ENCODE data around the gene FGFR1OP2.
"Not testable (repeated sequence)": the region's sequence is repeated elsewhere in the genome, so short reads cannot be mapped to it uniquely, and the experiment has no call there.

The FGFR1OP2 gene

DNA sequence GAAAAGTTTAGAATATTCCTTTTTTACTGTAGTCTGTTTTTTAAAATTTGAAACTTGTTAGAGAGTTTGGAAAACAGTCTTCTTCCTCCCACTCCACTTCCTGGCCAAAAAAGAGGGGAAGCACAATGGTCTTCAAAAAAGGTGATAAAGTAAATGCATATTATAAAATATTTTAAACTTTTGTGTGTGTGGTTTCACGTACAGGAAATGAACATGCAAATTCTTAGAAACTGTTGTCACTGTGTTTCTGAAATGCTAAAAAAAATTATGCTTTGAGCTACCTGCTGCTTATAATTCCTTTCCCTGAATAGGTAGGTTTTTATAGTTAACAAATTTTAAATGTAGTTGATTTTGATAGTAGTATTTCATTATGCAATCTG is 2.9 kb downstream of the FGFR1OP2 start:
- DNase-seq = peak in 1 of 5 experiments; percentile 56

DNA sequence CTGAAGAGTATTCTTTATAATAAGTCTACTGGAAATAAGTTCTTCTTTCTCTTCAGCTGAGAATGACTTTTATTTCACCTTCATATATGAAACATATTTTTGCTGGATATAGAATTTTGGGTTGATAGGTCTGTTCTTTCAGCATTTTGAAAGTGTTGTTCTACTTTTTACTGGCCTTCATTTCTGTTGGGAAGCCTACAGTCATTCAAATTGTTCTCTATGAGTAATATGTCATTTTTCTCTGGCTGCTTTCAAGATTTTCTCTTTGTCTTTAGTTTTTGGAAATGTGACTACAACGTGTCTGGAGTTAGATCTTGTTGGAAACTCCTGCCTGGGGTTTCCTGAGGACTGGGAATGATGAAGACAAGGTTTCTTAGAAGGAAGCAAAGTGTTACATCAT is 10.0 kb downstream of the FGFR1OP2 start:
- DNase-seq = no peak

GRCh38 chr12:26953447-26953846 is 15.2 kb downstream of the FGFR1OP2 start:
- no peak for DNase-seq

DNA sequence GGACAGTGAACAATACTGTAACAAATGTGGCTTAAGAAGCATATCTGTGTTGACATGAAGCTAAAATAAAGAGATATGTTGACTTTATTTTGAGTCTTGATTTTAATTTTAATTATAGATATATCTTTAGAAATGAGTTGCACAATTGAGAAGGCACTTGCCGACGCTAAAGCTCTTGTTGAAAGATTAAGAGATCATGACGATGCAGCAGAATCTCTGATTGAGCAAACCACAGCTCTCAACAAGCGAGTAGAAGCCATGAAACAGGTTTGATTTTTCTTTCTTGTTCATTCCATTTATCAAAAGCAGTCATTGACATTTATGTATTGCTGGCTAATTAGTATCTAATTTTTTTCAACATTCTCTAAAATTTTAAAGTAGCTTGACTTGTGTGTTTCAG is 15.8 kb downstream of the FGFR1OP2 start:
- peak in 1 of 5 experiments; percentile 29 for DNase-seq

- DNase-seq = not testable (repeated sequence)
Observed at GRCh38 chr12:26961391-26961790, 23.1 kb downstream of the FGFR1OP2 start.

- no peak for DNase-seq
Observed at GRCh38 chr12:26961803-26962202, 23.5 kb downstream of the FGFR1OP2 start.

DNA sequence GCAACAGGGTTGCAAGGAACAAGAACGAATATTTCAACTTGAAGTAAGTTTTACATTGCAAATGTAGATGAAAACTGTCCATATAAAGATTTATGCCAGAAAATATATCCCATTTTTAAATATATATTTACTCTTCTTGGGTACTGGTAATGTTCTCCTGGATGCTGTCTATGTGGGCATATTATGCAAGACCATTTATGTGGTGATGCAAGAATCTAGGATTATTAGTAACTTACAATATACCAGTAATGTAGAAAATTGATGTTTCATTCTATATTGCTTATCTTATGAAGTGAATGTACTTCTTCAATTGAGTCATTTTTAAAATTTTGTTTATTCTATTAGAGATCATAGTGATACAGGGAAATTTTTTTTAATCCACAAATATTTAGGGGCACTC is 25.1 kb downstream of the FGFR1OP2 start:
- DNase-seq = no peak

DNA sequence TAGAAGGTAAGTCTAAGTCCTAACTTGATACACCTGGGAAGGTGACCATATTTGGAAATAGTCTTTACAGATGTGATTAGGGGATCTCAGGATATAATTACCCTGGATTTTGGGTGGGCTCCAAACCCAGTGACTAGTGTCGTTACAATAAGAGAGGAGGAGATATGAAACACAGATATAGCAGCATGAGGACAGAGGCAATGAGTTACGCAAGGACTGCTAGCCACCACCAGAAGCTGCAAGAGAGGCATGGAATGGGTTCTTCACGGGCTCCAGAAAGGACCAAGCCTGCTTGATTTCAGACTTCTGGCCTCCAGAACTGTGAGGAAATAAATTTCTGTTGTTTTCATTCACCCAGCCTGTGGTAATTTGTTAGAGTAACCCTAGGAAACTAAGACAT is 28.6 kb downstream of the FGFR1OP2 start:
- no peak for DNase-seq

DNA sequence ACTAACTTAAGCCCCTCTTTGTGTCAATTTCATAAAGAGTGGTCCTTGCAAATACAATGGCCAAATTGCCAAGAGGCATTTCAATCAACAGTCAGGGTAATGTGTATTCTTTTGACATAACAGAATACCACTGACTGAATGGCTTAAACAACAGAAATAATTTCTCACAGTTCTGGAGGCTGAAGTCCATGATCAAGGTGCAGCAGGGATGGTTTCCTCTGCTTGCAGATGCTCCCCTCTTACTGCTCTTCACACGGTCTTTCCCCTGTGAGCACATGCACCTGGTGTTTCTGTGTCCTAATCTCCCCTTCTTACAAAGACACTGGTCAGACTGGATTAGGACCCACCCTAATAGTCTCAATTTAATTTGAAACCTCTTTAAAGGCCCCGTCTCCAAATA is 31.9 kb downstream of the FGFR1OP2 start:
- DNase-seq = no peak

DNA sequence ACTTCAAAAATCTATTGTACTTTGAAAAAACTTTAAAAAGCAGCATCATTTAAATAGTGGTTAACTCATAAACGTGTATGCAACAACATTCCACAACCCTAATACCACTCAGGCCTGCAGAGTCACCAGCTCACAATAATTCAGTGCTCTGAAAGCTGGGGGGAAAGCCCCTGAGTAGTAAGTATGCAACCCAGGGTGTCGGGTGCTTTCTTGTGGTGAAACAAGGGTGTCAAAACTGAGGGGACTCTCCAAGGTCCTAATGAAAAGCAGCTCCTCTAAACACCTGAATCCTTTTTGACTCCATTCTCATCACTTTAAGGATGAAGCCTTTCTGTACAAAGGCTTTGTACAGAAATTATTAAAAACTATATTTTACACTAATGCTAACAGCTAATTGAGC is 33.7 kb downstream of the FGFR1OP2 start:
- peak in 4 of 5 experiments; percentile 34 to 80 (median 52) for DNase-seq

- no peak for DNase-seq
Observed at GRCh38 chr12:26976687-26977086, 38.4 kb downstream of the FGFR1OP2 start.

- no peak for DNase-seq
Observed at GRCh38 chr12:26978801-26979200, 40.5 kb downstream of the FGFR1OP2 start.

- DNase-seq = no peak
Observed at GRCh38 chr12:26979733-26980132, 41.5 kb downstream of the FGFR1OP2 start.

DNA sequence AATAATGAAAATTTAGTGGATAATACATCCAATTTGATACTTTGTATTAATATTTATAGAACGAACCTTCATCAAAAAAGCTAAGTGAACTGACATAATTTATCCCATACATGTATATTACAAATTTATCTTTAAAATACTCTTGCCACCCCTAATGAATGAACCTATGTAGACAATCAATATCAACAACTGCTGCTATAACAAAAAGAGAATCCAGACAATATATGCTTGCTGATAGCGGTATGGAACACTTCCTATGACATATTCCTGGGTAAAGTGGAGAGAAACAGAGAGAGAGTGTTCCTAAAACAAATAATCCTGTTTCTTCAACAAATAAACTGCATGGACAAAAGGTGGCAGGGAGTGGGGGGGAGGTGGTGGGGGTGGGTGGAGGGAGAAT is 44.6 kb downstream of the FGFR1OP2 start:
- DNase-seq = no peak

DNA sequence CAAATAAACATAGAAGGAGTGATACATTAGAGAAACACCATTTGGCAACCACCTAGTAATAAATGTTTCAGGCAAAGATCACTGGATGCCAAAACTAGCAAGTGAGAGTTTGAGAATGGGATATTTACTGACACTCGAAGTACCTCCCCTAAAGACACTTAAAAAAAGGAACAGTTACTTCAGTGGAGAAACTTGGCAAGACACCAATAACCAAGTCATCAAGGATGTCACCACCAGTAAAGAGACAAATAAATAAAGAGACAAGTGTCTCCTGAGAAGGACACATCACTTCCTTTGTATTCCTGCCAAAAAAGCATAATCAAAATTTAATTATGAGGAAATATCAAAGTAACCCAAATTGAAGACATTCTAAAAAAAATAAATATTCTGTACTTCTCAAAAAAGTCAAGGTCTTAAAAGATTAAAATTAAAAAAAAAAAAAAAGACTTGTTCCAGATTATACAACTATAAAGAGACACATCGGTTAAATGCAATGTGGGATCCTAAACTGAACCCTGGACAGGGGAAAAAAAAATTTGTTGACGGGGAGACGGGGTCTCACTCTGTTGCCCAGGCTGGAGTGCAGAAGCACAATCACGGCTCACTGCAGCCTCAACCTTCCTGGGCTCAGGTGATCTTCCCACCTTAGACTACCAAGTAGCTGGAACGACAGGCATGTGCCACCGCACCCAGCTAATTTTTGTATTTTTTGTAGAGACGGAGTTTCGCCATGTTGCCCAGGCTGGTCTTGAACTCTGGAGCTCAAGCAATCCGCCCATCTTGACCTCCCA is 49.6 kb downstream of the FGFR1OP2 start:
- DNase-seq = no peak

GRCh38 chr12:26988703-26989102 is 50.4 kb downstream of the FGFR1OP2 start:
- no peak for DNase-seq

DNA sequence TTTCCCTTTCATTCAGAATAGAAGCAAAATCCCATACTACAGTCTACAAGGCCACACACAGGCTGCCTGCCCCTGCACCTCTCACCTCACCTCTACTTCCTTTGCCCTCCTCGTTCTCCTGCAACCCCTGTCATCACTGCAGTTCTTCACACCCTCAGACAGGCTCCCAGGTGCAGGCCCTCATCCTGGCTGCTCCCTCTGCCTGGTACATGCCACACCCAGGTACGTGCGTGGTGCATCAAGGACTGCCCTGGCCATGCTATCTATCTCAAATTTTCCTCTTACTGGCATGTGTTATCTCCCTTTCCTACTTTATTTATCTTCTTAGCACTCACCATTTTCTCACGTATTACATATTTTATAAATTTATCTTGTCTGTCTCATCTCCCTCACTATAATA is 51.6 kb downstream of the FGFR1OP2 start:
- no peak for DNase-seq

DNA sequence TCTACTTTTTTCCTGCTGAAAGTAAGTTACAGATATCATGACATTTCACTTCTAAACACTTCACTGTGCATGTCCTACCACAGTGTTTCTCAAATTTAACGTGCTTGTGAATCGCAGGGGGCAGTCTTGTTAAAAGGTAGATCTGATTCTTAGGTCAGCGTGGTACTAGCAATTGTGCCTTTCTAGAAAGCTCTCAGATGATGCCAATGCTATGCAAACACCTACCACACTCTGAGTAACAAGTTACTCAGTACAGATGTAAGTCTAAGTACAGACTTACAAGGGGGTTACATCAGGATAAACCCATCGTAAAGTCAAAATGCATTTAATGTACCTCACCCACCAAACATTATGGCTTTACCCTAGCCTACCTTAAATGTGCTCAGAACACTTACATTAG is 53.6 kb downstream of the FGFR1OP2 start:
- no peak for DNase-seq

DNA sequence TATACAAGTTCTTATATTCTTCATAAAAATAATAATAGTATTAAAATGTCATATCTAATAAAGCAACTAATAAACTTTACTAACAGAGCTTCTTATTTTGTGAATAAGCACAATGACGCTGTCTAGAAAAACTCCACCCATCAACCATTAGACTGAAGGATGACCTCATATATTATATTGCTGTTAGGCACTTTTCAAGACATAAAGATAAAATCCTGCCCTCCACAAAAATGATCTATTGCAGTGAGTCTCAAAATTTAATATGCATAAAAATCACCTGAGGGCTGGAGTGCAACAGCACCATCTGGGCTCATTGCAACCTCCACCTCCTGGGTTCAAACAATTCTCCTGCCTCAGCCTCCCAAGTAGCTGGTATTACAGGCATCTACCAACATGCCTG is 55.8 kb downstream of the FGFR1OP2 start:
- no peak for DNase-seq

GRCh38 chr12:26995706-26996105 is 57.4 kb downstream of the FGFR1OP2 start:
- DNase-seq = no peak

GRCh38 chr12:26997003-26997402 is 58.7 kb downstream of the FGFR1OP2 start:
- no peak for DNase-seq

DNA sequence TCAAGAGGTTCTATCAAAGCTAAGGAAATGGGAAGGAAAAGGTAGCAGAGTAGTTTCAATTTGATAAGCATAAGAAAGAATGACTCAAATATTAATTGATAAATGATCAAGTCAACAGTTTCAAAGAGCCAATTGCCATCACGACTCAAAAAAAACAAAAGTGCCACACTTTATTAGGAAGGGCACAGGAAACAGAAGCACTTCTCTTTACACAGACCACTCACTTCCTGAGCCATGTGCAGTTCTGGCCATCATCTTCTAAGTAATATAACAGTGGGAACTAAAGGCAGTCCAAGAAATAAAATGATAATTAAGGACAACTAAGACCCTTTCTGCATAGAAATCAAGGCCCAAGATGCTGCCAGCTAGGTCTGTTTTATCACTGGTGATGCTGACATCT is 62.7 kb downstream of the FGFR1OP2 start:
- no peak for DNase-seq

- no peak for DNase-seq
Observed at GRCh38 chr12:27001663-27002062, 63.4 kb downstream of the FGFR1OP2 start.

- no peak for DNase-seq
Observed at GRCh38 chr12:27002141-27002540, 63.9 kb downstream of the FGFR1OP2 start.
